HG03460 (cell line): ENCODE measurements around the gene TIMM22.

Experiments used
- ATAC-seq: cut with Tn5 transposase; IDR thresholded peaks from one replicate; pipeline ENCODE4 v1.9.1; 2021; ENCODE audit not compliant: unreplicated experiment

The TIMM22 gene

GRCh38 chr17:1018547-1018946 lies 21.6 kb downstream of the TIMM22 start:
- no peak for ATAC-seq

- no peak for ATAC-seq
Measured at GRCh38 chr17:1019451-1019850, 22.5 kb downstream of the TIMM22 start.

- ATAC-seq, result no peak
Measured at GRCh38 chr17:1021147-1021546, 24.2 kb downstream of the TIMM22 start.

- no peak for ATAC-seq
Measured at GRCh38 chr17:1022278-1023024, 25.5 kb downstream of the TIMM22 start.

GRCh38 chr17:1024076-1024475 lies 27.1 kb downstream of the TIMM22 start:
- no peak for ATAC-seq

GRCh38 chr17:1025733-1026598 lies 29.0 kb downstream of the TIMM22 start:
- ATAC-seq, result no peak

- no peak for ATAC-seq
Measured at GRCh38 chr17:1026599-1026975, 29.7 kb downstream of the TIMM22 start.

GRCh38 chr17:1027044-1027443 lies 30.1 kb downstream of the TIMM22 start:
- no peak for ATAC-seq

GRCh38 chr17:1029196-1029921 lies 32.4 kb downstream of the TIMM22 start:
- ATAC-seq, result no peak

GRCh38 chr17:1029922-1030644 lies 33.2 kb downstream of the TIMM22 start:
- ATAC-seq, result no peak

- ATAC-seq, result no peak
Measured at GRCh38 chr17:1030684-1031532, 34.0 kb downstream of the TIMM22 start.

GRCh38 chr17:1031711-1032110 lies 34.8 kb downstream of the TIMM22 start:
- no peak for ATAC-seq

GRCh38 chr17:1032391-1032790 lies 35.5 kb downstream of the TIMM22 start:
- no peak for ATAC-seq

GRCh38 chr17:1033503-1033902 lies 36.6 kb downstream of the TIMM22 start:
- ATAC-seq, result no peak

- ATAC-seq, result no peak
Measured at GRCh38 chr17:1034652-1035210, 37.8 kb downstream of the TIMM22 start.

GRCh38 chr17:1035546-1036170 lies 38.7 kb downstream of the TIMM22 start:
- ATAC-seq, result no peak

- ATAC-seq, result no peak
Measured at GRCh38 chr17:1036171-1036844, 39.4 kb downstream of the TIMM22 start.

- ATAC-seq, result no peak
Measured at GRCh38 chr17:1036845-1037237, 39.9 kb downstream of the TIMM22 start.
